Lung microvascular endothelial cell (primary cell): Measurements from ENCODE around the gene CALML5. TPM values are rescaled to one million over a fixed set of nuclear protein-coding genes. Genes with fewer than 3 reads are reported as not detected.

ENCODE experiments used
- DNase-seq, 2 donors: peaks; one replicate each; pipeline versions ENCODE4 v3.0.0 to v3.0.0-alpha.2; 2010; ENCODE audit warnings: low read depth in 2 of 2
- total RNA-seq: library from RNA; depleted of rRNA; stranded (reverse); fragments of >200 nt; gene quantifications from 2 replicates; pipeline ENCODE4 v1.2.1, GENCODE V29; 2014

CALML5 gene
- total RNA-seq, 1 donor from 2014 or later = not detected

- no peak for DNase-seq
Observed at GRCh38 chr10:5500910-5501309, 1.5 kb upstream of the CALML5 start.

GRCh38 chr10:5500162-5500670 lies 846 bp upstream of the CALML5 start:
- no peak for DNase-seq

- DNase-seq = no peak
Observed at GRCh38 chr10:5498791-5499492, 428 bp downstream of the CALML5 start.

- DNase-seq = no peak
Observed at GRCh38 chr10:5497948-5498730, 1.2 kb downstream of the CALML5 start.

- DNase-seq = no peak
Observed at GRCh38 chr10:5497289-5497688, 2.1 kb downstream of the CALML5 start.

GRCh38 chr10:5496261-5497250 lies 2.8 kb downstream of the CALML5 start:
- no peak for DNase-seq

GRCh38 chr10:5494611-5495010 lies 4.8 kb downstream of the CALML5 start:
- no peak for DNase-seq

GRCh38 chr10:5493691-5494090 lies 5.7 kb downstream of the CALML5 start:
- DNase-seq = no peak

- DNase-seq = no peak
Observed at GRCh38 chr10:5492929-5493576, 6.3 kb downstream of the CALML5 start.

GRCh38 chr10:5492322-5492855 lies 7.0 kb downstream of the CALML5 start:
- DNase-seq = no peak

GRCh38 chr10:5491477-5491876 lies 7.9 kb downstream of the CALML5 start:
- no peak for DNase-seq

GRCh38 chr10:5490698-5491464 lies 8.5 kb downstream of the CALML5 start:
- DNase-seq = no peak

GRCh38 chr10:5490032-5490431 lies 9.3 kb downstream of the CALML5 start:
- no peak for DNase-seq

- DNase-seq = no peak
Observed at GRCh38 chr10:5488272-5489161, 10.9 kb downstream of the CALML5 start.

GRCh38 chr10:5486853-5487235 lies 12.5 kb downstream of the CALML5 start:
- no peak for DNase-seq

- DNase-seq = no peak
Observed at GRCh38 chr10:5485948-5486852, 13.2 kb downstream of the CALML5 start.

- DNase-seq = no peak
Observed at GRCh38 chr10:5485290-5485689, 14.1 kb downstream of the CALML5 start.

- no peak for DNase-seq
Observed at GRCh38 chr10:5484205-5484604, 15.2 kb downstream of the CALML5 start.
